ENCODE measurements around the gene SIX4. TPM values are rescaled to one million over a fixed set of nuclear protein-coding genes. Genes with fewer than 3 reads are reported as not detected.
A peak's percentile ranks its signal among the peaks of the same experiment; 100 is the strongest.

The SIX4 gene
- total RNA-seq, 1 donor from 2014 or later, result 26.2 TPM

GRCh38 chr14:60722107-60722356, 2.1 kb downstream of the SIX4 start:
- Mint-ChIP-seq H3K27ac (ENCODE audit: unreplicated experiment) (peak overlapping the region; percentile 92), H3K4me3 (ENCODE audit: unreplicated experiment) (peak overlapping the region; percentile 86), H3K27me3 (ENCODE audit: low read depth) (no peaks in the 10 kb centered on the region), H3K36me3 (ENCODE audit: low read depth) (peaks cover 12% of the 10 kb centered on the region), H3K9me3 (ENCODE audit: low read depth) (no peaks in the 10 kb centered on the region), H3K4me1 (ENCODE audit: low read depth) (peaks cover 35% of the 10 kb centered on the region)
- DNase-seq (ENCODE audit: low spot score), result no peak
- TF ChIP-seq CTCF (IDR thresholded peaks at IDR 0.05), result no peak

- Mint-ChIP-seq H3K27me3 (ENCODE audit: low read depth) (no peaks in the 10 kb centered on the region), H3K4me3 (ENCODE audit: unreplicated experiment) (peak overlapping the region; percentile 86), H3K27ac (ENCODE audit: unreplicated experiment) (peak overlapping the region; percentile 92), H3K4me1 (ENCODE audit: low read depth) (peaks cover 35% of the 10 kb centered on the region), H3K36me3 (ENCODE audit: low read depth) (peaks cover 12% of the 10 kb centered on the region), H3K9me3 (ENCODE audit: low read depth) (no peaks in the 10 kb centered on the region)
- peak; percentile 72 for TF ChIP-seq CTCF (IDR thresholded peaks at IDR 0.05)
- DNase-seq (ENCODE audit: low spot score), result peak; percentile 94
These were observed 2.6 kb downstream of the SIX4 start for GRCh38 chr14:60721326-60722106.

GRCh38 chr14:60720962-60721325, 3.2 kb downstream of the SIX4 start:
- Mint-ChIP-seq H3K4me1 (ENCODE audit: low read depth) (peaks cover 35% of the 10 kb centered on the region), H3K27me3 (ENCODE audit: low read depth) (no peaks in the 10 kb centered on the region), H3K27ac (ENCODE audit: unreplicated experiment) (peak overlapping the region; percentile 92), H3K9me3 (ENCODE audit: low read depth) (no peaks in the 10 kb centered on the region), H3K36me3 (ENCODE audit: low read depth) (peaks cover 12% of the 10 kb centered on the region), H3K4me3 (ENCODE audit: unreplicated experiment) (peak overlapping the region; percentile 86)
- TF ChIP-seq CTCF (IDR thresholded peaks at IDR 0.05), result no peak
- no peak for DNase-seq (ENCODE audit: low spot score)

- no peak for TF ChIP-seq CTCF (IDR thresholded peaks at IDR 0.05)
- H3K9me3 Mint-ChIP-seq (ENCODE audit: low read depth), result no peaks in the 10 kb centered on the region
- peak overlapping the region; percentile 86 for H3K4me3 Mint-ChIP-seq (ENCODE audit: unreplicated experiment)
- no peak for DNase-seq (ENCODE audit: low spot score)
- H3K36me3 Mint-ChIP-seq (ENCODE audit: low read depth), result peaks cover 12% of the 10 kb centered on the region
- H3K27ac Mint-ChIP-seq (ENCODE audit: unreplicated experiment), result peak overlapping the region; percentile 92
- no peaks in the 10 kb centered on the region for H3K27me3 Mint-ChIP-seq (ENCODE audit: low read depth)
- H3K4me1 Mint-ChIP-seq (ENCODE audit: low read depth), result peaks cover 40% of the 10 kb centered on the region
These were observed 3.8 kb downstream of the SIX4 start for GRCh38 chr14:60720391-60720790.

- no peak for DNase-seq (ENCODE audit: low spot score)
- no peak for TF ChIP-seq CTCF (IDR thresholded peaks at IDR 0.05)
- Mint-ChIP-seq H3K27ac (ENCODE audit: unreplicated experiment) (no peak overlapping the region), H3K4me1 (ENCODE audit: low read depth) (peaks cover 34% of the 10 kb centered on the region), H3K27me3 (ENCODE audit: low read depth) (no peaks in the 10 kb centered on the region), H3K9me3 (ENCODE audit: low read depth) (no peaks in the 10 kb centered on the region), H3K4me3 (ENCODE audit: unreplicated experiment) (no peak overlapping the region), H3K36me3 (ENCODE audit: low read depth) (peaks cover 24% of the 10 kb centered on the region)
These were observed 10.6 kb downstream of the SIX4 start for GRCh38 chr14:60713513-60713912.

Measured in chondrocyte (in vitro differentiated cells).